NCI-H446 treated with DMSO at 0.1 percent for 48 hours (cell line): ENCODE results near the gene PTPMT1.
"Not testable (repeated sequence)": the region's sequence is repeated elsewhere in the genome, so short reads cannot be mapped to it uniquely, and the experiment has no call there.

Experiments
- DNase-seq: peaks from one replicate; lab custom pipeline; 2025; lab: John Stamatoyannopoulos, UW

The PTPMT1 gene

DNA sequence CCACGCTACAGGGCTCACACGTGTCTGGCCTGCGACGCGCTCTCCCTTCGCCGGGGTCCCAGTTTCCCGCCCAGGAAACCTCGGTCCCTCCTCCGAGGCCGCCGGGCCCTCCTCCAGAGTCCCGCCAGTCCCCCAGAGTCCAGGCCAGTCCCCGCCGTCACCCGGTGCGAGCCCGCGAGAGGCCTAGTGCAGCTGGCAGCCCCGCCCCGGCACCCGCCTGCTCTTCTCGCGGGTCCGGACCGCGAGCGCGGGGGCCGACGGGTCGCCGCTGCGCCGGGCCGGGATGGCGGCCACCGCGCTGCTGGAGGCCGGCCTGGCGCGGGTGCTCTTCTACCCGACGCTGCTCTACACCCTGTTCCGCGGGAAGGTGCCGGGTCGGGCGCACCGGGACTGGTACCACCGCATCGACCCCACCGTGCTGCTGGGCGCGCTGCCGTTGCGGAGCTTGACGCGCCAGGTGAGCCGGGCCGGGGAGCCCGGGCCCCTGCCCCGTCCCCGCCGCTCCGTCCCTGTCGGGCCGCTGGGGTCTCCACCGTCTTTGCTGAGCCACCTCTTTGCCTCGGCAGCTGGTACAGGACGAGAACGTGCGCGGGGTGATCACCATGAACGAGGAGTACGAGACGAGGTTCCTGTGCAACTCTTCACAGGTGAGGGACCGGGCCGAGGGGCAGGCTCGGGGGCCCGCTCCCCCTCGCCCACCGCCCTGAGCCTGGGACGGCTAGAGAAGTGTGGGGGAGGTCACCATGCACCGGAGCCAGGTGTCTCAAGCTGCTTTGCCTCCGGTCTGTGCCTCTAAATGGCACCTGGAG is at the start of gene PTPMT1:
Gene PTPMT1 (plus strand): TSS at position 260 of the 809 bp plus-strand sequence. CDS start 24 bp downstream, at position 284.
- peak; percentile 55 for DNase-seq

DNA sequence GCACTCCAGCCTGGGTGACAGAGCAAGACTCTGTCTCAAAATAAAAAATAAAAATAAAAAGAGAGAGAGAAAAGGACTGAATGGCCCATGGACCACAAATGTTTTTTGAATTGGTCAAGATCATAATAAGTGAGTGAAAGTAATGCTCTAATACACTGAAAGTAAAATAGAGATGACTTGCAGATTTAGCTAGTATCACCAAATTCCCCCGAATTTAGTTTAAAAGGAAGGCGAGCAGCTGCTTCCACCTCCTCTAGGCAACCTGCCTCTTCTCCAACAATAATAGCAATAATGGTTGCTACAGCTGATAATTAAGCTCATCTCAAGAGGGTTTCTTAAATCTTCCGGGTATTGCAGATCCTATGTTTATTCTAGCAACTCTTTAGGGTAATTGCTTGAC is 49.2 kb upstream of the PTPMT1 start:
- no peak for DNase-seq

DNA sequence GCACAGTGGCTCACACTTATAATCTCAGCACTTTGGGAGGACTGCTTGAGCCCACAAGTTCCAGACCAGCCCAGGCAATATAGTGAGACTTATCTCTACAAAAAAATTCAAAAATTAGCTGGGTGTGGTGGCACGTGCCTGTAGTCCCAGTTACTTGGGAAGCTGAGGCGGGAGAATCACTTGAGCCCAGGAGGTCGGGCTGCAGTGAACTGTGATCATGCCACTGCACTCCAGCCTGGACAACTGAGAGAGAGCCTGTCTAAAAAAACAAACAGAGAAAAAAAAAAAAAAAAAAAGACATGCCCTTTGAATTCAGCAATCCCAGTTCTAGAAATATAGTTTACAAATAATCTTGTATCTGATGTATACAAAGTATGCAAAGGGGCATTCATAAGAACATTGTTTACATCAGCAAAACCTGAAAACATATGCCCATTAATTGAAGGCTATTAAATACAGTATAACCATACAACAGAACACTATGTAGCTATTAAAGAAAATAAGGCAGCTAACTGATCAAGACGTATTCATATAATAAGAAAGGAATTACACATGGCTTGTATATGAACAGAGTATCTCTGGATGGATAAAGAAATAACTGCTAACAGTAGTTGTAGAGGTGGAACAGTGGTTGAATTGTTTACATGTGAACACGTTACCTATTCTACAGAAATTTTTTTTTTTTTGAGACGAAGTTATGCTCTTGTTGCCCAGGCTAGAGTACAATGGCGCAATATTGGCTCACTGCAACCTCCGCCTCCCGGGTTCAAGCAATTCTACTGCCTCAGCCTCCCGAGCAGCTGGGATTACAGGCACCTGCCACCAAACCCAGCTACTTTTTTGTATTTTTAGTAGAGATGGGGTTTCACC is 48.2 kb upstream of the PTPMT1 start:
- DNase-seq: no peak

GRCh38 chr11:47518212-47518964 is 47.0 kb upstream of the PTPMT1 start:
- peak; percentile 92 for DNase-seq

- DNase-seq: no peak
Observed at GRCh38 chr11:47523490-47524225, 41.7 kb upstream of the PTPMT1 start.

DNA sequence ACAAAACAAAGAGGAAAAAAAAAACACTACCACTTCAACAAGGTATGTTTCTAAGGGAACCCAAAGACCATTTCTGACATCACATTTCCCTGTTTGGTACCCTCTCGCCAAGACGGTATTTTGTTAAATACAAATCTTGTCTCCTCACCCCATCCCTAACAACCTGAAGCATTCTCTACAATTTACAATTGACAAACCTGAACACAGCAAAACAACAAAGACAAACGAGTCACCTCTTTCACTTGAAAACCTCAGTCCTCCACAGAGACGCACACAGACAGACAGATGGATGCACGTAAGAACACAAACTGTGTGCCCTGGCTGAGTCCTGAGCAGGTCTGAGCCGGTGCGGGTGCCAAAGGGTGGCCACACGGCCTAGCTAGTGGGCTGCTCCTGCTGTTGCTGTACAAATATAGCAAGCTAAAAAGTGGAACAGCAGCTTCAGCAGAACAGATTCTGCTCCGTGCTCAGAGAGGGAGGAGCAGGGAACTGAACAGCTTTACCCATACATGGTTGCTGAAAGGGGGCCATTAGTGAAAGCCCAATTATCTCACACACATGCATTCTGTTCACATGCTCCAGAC is 41.0 kb upstream of the PTPMT1 start:
- DNase-seq: peak; percentile 66

- DNase-seq: not testable (repeated sequence)
Observed at GRCh38 chr11:47526032-47526431, 39.4 kb upstream of the PTPMT1 start.

DNA sequence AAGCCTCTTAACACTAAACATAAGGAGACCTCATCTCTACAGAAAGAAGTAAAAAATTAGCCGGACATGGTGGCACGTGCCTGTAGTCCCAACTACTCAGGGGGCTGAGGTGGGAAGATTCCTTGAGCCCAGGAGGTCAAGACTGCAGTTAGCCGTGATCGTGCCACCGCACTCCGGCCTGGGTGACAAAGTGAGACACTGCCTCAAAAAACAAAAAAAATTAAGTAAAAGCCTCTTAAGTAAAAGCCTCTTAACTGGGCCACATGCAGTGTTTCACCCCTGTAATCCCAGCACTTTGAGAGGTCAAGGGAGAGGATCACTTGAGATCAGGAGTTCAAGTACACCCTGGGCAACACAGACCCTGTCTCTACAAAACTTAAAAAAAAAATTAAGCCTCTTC is 38.2 kb upstream of the PTPMT1 start:
- no peak for DNase-seq

DNA sequence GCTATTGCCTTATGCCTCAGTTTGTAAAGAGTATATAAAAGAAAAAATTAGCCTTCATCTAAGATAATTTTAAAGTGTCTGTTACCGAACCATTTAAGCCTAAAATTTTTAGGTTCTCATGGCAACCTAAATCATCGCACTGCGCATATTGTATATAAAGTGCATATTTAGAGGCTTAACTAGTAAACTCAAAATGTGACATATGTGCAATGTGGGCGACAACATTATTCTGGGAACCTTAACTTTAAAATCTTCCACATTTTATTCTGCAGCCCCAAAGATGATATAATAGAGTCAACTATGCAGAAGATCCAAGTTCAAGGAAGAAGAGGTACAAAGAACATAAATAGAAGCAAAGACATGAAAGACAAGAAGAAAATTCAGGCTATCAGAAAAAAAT is 35.4 kb upstream of the PTPMT1 start:
- no peak for DNase-seq

GRCh38 chr11:47530721-47531120 is 34.7 kb upstream of the PTPMT1 start:
- not testable (repeated sequence) for DNase-seq

DNA sequence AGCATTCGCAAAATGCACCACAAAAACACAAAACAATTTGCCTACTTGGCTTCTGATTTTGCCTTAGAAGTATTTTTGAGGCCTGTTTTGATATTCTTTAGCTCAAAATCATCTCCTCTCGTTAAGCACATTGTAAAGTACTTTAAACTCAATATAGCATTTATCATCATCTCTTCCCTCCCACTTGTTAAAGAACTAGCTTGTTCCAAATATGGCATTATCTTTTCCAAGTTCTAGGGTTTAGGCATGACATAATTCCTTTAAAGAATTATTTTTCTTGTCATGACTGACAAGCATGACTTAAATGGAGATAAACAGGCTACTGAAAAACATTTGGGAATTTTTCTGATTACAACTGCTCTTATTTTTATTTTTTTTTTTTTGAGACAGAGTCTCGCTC is 33.7 kb upstream of the PTPMT1 start:
- no peak for DNase-seq

GRCh38 chr11:47532597-47533213 is 32.7 kb upstream of the PTPMT1 start:
- DNase-seq: no peak

DNA sequence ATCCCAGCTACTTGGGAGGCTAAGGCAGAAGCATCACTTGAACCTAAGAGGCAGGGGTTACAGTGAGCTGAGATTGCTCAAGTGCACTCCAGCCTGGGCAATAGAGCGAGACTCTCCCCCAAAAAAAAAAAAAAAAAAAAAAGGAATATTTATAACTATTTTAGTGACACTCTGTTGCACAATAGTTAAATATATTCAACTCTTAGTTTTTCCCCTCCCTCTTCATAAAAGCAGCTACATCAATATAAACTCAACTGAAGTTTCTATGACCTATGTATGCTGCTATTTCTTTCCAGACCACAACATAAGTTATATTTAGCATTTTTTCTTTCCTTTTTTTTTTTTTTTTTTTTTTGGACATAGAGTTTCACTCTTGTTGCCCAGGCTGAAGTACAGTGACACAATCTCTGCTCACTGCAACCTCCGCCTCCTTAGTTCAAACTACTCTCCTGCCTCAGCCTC is 31.7 kb upstream of the PTPMT1 start:
- DNase-seq: no peak

DNA sequence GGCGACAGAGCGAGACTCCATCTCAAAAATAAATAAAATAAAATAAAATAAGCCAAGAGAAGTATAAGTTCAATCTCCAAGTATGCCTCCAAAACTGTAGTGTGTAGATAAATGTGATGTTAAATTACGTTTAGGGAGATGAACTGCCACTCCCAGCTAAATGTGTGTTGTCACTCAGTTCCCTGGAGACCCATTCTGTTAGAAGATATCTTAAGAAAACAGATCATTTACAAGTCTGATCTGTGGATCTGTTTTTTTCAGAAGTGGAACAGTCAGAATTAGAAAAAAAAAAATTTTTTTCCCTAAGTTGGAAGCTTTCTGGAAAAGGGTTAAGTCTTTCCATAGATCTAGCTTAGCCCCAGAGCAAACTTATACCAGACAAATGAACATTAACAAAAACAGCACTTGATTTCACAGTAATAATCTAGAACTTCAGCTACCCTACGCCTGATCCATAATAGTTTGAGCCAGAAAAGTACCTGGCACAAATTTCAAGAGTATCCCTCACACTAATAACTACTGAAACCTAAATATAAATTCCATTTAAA is 30.6 kb upstream of the PTPMT1 start:
- no peak for DNase-seq

DNA sequence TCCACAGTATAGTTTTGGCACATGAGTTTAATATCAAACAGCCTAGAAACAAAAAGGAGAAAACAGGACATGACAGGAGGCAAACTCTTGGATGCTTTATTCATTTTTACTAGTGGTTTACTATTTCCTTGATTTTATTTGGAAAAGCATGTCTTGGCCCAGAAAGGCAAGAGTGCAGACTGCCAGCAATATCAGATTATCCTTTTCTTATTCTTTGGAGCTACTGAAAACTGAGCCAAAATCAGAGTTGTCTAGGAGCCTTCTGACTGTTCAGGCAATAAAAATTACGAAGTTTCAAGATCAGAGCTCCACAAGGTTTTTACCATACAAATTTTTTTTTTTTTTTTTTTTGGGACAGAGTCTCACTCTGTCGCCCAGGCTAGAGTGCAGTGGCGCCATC is 28.5 kb upstream of the PTPMT1 start:
- peak; percentile 53 for DNase-seq

DNA sequence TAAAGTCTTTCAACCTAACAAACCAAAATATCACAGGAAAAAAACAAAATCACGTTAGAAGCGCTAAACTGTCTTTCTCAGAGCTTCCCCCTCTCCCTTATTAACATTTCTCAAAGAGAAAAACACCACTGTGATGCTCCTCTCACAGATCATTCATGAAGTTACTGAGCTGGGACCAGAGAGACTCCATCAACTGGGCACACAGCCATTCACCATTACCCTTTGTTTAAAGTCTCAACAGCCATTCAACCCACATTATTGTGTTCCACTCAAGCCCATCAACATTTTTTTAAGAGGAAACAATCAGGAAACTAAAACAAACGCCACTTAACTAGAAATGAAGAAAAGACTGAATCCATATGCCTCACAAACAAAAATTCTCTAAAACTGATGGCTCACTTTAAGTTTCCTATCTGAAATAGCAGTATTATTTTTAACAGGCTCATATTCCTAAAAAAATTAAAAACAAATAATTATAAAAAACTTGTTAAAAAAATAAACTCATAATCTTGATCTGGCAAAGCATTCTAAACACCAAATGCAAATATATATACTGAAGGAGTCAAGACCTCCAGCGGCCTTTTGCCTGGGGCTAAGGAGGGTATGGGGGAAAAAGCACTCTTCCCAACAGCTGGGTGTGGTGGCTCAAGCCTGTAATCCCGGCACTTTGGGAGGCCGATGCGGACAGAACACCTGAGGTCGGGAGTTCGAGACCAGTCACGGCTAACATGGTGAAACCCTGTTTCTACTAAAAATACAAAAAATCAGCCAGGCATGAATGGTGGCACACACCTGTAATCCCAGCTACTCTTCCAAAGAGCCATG is 26.4 kb upstream of the PTPMT1 start:
- DNase-seq: no peak

DNA sequence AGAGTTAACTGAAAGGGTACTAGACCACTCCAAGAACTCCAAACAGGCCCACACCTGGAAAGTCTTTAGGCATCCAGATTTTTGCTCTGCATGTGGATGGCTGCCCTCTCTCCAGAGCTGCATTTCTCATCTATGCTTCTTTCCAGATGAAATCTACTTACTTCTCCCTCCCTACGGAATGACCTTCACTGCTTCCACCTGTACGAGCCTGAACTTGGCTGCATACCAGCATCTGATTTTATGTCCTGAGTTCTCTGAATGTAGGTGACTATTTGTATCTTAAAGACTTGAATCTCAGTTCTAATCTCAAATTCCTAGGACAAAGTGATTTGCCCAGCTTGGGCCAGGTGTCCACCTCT is 25.7 kb upstream of the PTPMT1 start:
- no peak for DNase-seq

DNA sequence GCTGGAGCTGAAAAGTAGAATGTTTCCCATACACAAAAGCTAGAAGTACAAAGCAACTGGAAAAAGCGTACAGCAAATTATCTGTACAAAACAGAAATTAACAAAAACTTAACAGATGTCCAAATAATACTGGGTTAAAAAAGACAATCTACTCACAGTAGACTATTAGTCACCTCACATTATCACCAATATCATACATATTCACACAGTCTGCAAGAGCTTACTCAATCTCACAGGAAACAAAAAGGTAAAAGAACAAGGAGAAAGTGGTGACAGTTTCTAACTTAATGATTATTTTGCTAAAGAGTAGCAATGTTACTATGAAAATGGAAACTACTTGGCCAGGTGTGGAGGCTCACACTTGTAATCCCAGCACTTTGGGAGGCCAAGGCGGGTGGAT is 24.3 kb upstream of the PTPMT1 start:
- DNase-seq: no peak

DNA sequence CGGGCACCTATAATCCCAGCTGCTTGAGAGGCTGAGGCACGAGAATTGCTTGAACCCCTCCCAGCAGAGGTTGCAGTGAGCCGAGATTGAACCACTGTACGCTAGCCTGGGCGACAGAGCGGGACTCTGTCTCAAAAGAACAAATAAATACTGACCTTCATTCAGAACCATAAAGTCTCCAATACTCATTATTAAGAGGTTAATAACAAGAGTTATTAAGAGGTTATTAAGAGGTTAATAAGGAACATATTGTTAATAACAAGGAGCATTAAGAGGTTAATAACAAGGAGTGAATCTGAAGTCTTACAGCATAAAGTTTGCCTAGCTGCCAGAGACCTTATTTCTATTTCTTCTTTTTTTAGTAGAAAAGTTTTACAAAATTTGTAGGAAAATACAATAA is 20.1 kb upstream of the PTPMT1 start:
- no peak for DNase-seq

DNA sequence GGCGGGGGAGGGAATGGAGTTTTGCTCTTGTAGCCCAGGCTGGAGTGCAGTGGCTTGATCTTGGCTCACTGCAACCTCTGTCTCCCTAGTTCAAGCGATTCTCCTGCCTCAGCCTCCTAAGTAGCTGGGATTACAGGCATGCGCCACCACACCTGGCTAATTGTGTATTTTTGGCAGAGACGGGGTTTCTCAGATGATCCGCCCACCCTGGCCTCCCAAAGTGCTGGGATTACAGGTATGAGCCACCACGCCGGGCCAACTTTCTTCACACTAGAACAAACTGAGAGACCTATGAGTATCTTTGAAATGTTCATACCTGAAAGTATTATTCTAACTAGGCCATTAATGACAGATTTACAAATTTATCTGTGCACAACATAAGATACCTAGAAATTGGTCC is 19.1 kb upstream of the PTPMT1 start:
- DNase-seq: not testable (repeated sequence)
